ENCODE measurements around the gene COX7B2.

The COX7B2 gene

DNA sequence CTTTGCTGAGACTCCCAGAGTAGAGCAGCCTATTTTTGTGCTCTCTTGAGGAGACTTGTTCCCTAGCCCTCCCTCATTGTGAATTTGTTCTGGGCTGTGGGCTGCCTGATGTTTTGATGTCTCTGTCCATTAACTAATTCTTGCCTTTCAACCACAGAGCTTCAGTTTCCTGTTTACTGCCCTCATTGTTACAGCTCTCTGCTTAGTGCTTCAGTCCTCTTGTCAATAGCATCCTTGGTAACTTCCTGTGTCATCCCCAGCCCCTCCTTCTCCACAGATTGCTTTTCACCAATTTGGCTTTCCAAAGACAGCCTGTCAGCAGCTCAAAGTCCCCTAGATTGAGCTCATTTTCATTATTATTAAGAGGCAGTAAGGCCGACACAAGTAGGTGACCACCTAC lies 69.9 kb downstream of the COX7B2 start:
- no CpG with 5 or more reads among the region's 1 CpG for WGBS (ENCODE audit: insufficient coverage, insufficient read length)
- Histone ChIP-seq H3K36me3 (ENCODE audit: control insufficient read depth, insufficient read depth, low read length) (no peaks in the 10 kb centered on the region), H3K9me3 (ENCODE audit: control insufficient read depth, insufficient read depth, low read length) (no peaks in the 10 kb centered on the region), H3K4me3 (ENCODE audit: low read length) (no peak overlapping the region), H3K27ac (ENCODE audit: low read length) (no peak overlapping the region), H3K27me3 (ENCODE audit: control insufficient read depth, insufficient read depth, low read length) (no peaks in the 10 kb centered on the region), H3K4me1 (ENCODE audit: control insufficient read depth, insufficient read depth, low read length) (no peaks in the 10 kb centered on the region)
- DNase-seq (ENCODE audit: low read depth, low spot score), result no peak

GRCh38 chr4:46837639-46838038 lies 71.4 kb downstream of the COX7B2 start:
- DNase-seq (ENCODE audit: low read depth, low spot score), result no peak
- Histone ChIP-seq H3K27ac (ENCODE audit: low read length) (no peak overlapping the region), H3K27me3 (ENCODE audit: control insufficient read depth, insufficient read depth, low read length) (no peaks in the 10 kb centered on the region), H3K4me1 (ENCODE audit: control insufficient read depth, insufficient read depth, low read length) (no peaks in the 10 kb centered on the region), H3K9me3 (ENCODE audit: control insufficient read depth, insufficient read depth, low read length) (no peaks in the 10 kb centered on the region), H3K36me3 (ENCODE audit: control insufficient read depth, insufficient read depth, low read length) (no peaks in the 10 kb centered on the region), H3K4me3 (ENCODE audit: low read length) (no peak overlapping the region)
- WGBS (ENCODE audit: insufficient coverage, insufficient read length), result no CpG with 5 or more reads among the region's 2 CpGs

DNA sequence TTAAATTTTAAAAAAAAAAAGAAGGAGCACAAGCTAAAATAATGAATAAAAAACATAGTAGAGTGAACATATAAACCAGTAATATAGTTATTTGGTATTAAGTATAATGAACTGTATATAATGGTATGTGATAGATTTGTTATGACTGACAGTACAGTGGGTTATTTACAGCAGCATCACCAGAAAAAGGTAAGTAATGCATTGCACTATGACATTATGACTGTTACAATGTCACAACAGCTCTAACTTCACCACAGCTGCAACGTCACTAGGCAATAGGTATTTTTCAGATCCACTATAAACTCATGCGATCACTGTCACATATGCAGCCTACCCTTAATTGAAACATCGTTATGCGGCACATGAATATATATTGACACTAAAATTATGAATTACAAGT lies 72.5 kb downstream of the COX7B2 start:
- no peak overlapping the region for H3K27ac ChIP-seq (ENCODE audit: low read length)
- no peak for DNase-seq (ENCODE audit: low read depth, low spot score)
- H3K4me1 ChIP-seq (ENCODE audit: control insufficient read depth, insufficient read depth, low read length), result no peaks in the 10 kb centered on the region
- no peaks in the 10 kb centered on the region for H3K27me3 ChIP-seq (ENCODE audit: control insufficient read depth, insufficient read depth, low read length)
- no CpG with 5 or more reads among the region's 4 CpGs for WGBS (ENCODE audit: insufficient coverage, insufficient read length)
- H3K9me3 ChIP-seq (ENCODE audit: control insufficient read depth, insufficient read depth, low read length), result no peaks in the 10 kb centered on the region
- no peaks in the 10 kb centered on the region for H3K36me3 ChIP-seq (ENCODE audit: control insufficient read depth, insufficient read depth, low read length)
- no peak overlapping the region for H3K4me3 ChIP-seq (ENCODE audit: low read length)

DNA sequence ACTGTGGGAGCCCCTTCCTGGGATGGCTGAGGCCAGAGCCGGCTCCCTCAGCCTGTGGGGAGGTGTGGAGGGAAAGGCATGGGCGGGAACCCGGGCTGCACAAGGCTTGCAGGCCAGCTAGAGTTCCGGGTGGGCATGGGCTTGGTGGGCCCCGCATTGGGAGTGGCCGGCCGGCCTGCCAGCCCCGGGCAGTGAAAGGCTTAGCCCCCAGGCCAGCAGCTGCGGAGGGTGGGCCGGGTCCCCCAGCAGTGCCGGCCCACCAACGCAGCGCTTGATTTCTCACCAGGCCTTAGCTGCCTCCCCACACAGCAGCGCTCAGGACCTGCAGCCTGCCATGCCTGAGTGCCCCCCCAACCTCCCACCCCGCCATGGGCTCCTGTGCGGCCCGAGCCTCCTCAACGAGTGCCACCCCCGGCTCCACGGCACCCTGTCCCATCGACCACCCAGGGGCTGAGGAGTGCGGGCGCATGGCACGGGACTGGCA lies 78.0 kb downstream of the COX7B2 start:
- Histone ChIP-seq H3K4me3 (ENCODE audit: low read length) (no peak overlapping the region), H3K9me3 (ENCODE audit: control insufficient read depth, insufficient read depth, low read length) (no peaks in the 10 kb centered on the region), H3K27ac (ENCODE audit: low read length) (no peak overlapping the region), H3K36me3 (ENCODE audit: control insufficient read depth, insufficient read depth, low read length) (no peaks in the 10 kb centered on the region), H3K4me1 (ENCODE audit: control insufficient read depth, insufficient read depth, low read length) (no peaks in the 10 kb centered on the region), H3K27me3 (ENCODE audit: control insufficient read depth, insufficient read depth, low read length) (no peaks in the 10 kb centered on the region)
- no CpG with 5 or more reads among the region's 24 CpGs for WGBS (ENCODE audit: insufficient coverage, insufficient read length)
- DNase-seq (ENCODE audit: low read depth, low spot score), result no peak

DNA sequence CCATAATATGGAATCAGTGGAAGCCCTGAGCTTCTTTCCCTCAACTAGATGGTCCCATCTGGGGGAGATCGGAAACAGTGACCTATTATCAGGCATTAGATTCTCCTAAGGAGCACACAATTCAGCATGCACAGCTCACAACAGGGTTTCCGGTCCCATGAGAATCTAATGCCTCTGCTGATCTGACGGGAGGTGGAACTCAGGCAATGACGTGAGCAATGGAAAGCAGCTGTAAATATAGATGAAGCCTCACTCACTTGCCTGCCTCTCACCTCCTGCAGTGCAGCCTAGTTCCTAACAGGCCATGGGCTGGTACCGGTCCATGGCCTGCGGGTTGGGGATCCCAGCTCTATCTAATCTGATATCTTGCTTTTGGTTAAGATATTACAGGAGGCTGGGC lies 88.9 kb downstream of the COX7B2 start:
- WGBS (ENCODE audit: insufficient coverage, insufficient read length), result no CpG with 5 or more reads among the region's 6 CpGs

GRCh38 chr4:46819095-46819494 lies 90.0 kb downstream of the COX7B2 start:
- no peaks in the 10 kb centered on the region for H3K27me3 ChIP-seq (ENCODE audit: control insufficient read depth, insufficient read depth, low read length)
- H3K36me3 ChIP-seq (ENCODE audit: control insufficient read depth, insufficient read depth, low read length), result no peaks in the 10 kb centered on the region
- no peak for DNase-seq (ENCODE audit: low read depth, low spot score)
- WGBS (ENCODE audit: insufficient coverage, insufficient read length), result no CpG with 5 or more reads among the region's 3 CpGs
- H3K4me1 ChIP-seq (ENCODE audit: control insufficient read depth, insufficient read depth, low read length), result no peaks in the 10 kb centered on the region
- H3K4me3 ChIP-seq (ENCODE audit: low read length), result no peak overlapping the region
- no peaks in the 10 kb centered on the region; the same call in 1 of the 2 replicates for H3K9me3 ChIP-seq (ENCODE audit: control insufficient read depth, insufficient read depth, low read length)
- H3K27ac ChIP-seq (ENCODE audit: low read length), result no peak overlapping the region

More for the DNA sequence above, 88.9 kb downstream of the COX7B2 start:
- Histone ChIP-seq H3K27me3 (ENCODE audit: control insufficient read depth, insufficient read depth, low read length) (no peaks in the 10 kb centered on the region), H3K4me1 (ENCODE audit: control insufficient read depth, insufficient read depth, low read length) (no peaks in the 10 kb centered on the region), H3K9me3 (ENCODE audit: control insufficient read depth, insufficient read depth, low read length) (no peaks in the 10 kb centered on the region; the same call in 1 of the 2 replicates), H3K4me3 (ENCODE audit: low read length) (no peak overlapping the region), H3K27ac (ENCODE audit: low read length) (no peak overlapping the region), H3K36me3 (ENCODE audit: control insufficient read depth, insufficient read depth, low read length) (no peaks in the 10 kb centered on the region)
- DNase-seq (ENCODE audit: low read depth, low spot score), result no peak

DNA sequence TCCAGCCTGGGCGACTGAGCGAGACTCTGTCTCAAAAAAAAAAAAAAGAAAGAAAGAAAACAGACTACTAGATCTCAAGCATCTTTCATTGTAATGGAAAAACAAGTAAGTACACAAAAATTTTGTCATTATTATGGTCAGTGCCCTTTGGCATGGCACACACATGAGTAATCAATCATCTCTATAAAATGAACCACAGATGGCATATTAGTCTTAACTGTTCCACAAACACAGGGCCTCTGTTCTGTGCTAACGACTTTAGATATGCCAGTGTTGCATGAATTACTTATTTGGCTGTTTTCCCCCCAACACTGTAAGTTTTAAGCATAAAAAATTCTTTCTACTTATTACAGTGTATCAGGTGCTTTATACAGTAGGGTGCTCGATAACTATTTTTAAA lies 90.4 kb downstream of the COX7B2 start:
- H3K27ac ChIP-seq (ENCODE audit: low read length), result no peak overlapping the region
- H3K4me3 ChIP-seq (ENCODE audit: low read length), result no peak overlapping the region
- H3K9me3 ChIP-seq (ENCODE audit: control insufficient read depth, insufficient read depth, low read length), result no peaks in the 10 kb centered on the region; the same call in 1 of the 2 replicates
- no CpG with 5 or more reads among the region's 4 CpGs for WGBS (ENCODE audit: insufficient coverage, insufficient read length)
- no peaks in the 10 kb centered on the region for H3K36me3 ChIP-seq (ENCODE audit: control insufficient read depth, insufficient read depth, low read length)
- H3K27me3 ChIP-seq (ENCODE audit: control insufficient read depth, insufficient read depth, low read length), result no peaks in the 10 kb centered on the region
- no peak for DNase-seq (ENCODE audit: low read depth, low spot score)
- no peaks in the 10 kb centered on the region for H3K4me1 ChIP-seq (ENCODE audit: control insufficient read depth, insufficient read depth, low read length)

DNA sequence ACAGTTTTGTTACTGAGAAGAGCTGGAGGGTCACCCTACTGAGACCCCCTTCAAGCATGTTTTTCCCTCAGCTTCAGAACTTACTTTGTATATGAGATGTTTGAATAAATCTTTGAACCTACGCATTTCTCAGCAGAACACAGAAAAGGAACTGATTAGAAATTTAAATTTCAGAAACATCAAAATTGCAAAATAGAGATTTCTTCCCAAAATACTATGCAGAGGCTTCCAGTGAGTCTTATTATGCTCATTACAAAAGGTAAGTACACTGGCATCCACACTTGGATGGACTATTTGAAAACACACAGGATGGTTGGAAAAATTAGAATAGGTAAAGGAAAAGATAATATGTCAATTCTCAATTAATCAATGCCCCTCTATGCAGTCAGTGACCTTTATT lies 91.2 kb downstream of the COX7B2 start:
- WGBS (ENCODE audit: insufficient coverage, insufficient read length), result no CpG with 5 or more reads among the region's 1 CpG
- DNase-seq (ENCODE audit: low read depth, low spot score), result no peak
- H3K4me3 ChIP-seq (ENCODE audit: low read length), result no peak overlapping the region
- H3K36me3 ChIP-seq (ENCODE audit: control insufficient read depth, insufficient read depth, low read length), result no peaks in the 10 kb centered on the region
- H3K27me3 ChIP-seq (ENCODE audit: control insufficient read depth, insufficient read depth, low read length), result no peaks in the 10 kb centered on the region
- no peak overlapping the region for H3K27ac ChIP-seq (ENCODE audit: low read length)
- no peaks in the 10 kb centered on the region; the same call in 1 of the 2 replicates for H3K9me3 ChIP-seq (ENCODE audit: control insufficient read depth, insufficient read depth, low read length)
- no peaks in the 10 kb centered on the region for H3K4me1 ChIP-seq (ENCODE audit: control insufficient read depth, insufficient read depth, low read length)

- no peaks in the 10 kb centered on the region for H3K36me3 ChIP-seq (ENCODE audit: control insufficient read depth, insufficient read depth, low read length)
- H3K27ac ChIP-seq (ENCODE audit: low read length), result no peak overlapping the region
- no peak overlapping the region for H3K4me3 ChIP-seq (ENCODE audit: low read length)
- no peaks in the 10 kb centered on the region for H3K27me3 ChIP-seq (ENCODE audit: control insufficient read depth, insufficient read depth, low read length)
- H3K4me1 ChIP-seq (ENCODE audit: control insufficient read depth, insufficient read depth, low read length), result no peaks in the 10 kb centered on the region
- WGBS (ENCODE audit: insufficient coverage, insufficient read length), result no CpG with 5 or more reads among the region's 24 CpGs
- H3K9me3 ChIP-seq (ENCODE audit: control insufficient read depth, insufficient read depth, low read length), result no peaks in the 10 kb centered on the region
- DNase-seq (ENCODE audit: low read depth, low spot score), result no peak
Measured at GRCh38 chr4:46804781-46805413, 104.1 kb downstream of the COX7B2 start.

- Histone ChIP-seq H3K27me3 (ENCODE audit: control insufficient read depth, insufficient read depth, low read length) (no peaks in the 10 kb centered on the region), H3K4me3 (ENCODE audit: low read length) (no peak overlapping the region), H3K36me3 (ENCODE audit: control insufficient read depth, insufficient read depth, low read length) (no peaks in the 10 kb centered on the region), H3K27ac (ENCODE audit: low read length) (no peak overlapping the region), H3K4me1 (ENCODE audit: control insufficient read depth, insufficient read depth, low read length) (no peaks in the 10 kb centered on the region), H3K9me3 (ENCODE audit: control insufficient read depth, insufficient read depth, low read length) (no peaks in the 10 kb centered on the region; the same call in 1 of the 2 replicates)
- 100% methylated on average over 1 of the region's 6 CpGs for WGBS (ENCODE audit: insufficient coverage, insufficient read length)
- DNase-seq (ENCODE audit: low read depth, low spot score), result no peak
Measured at GRCh38 chr4:46793036-46793435, 116.0 kb downstream of the COX7B2 start.

Data from iPS DF 6.9 (cell line).